Transverse colon (tissue), 4 donors: ENCODE results near the gene RPS2.

Experiments
- POLR2A ChIP-seq: fragments of 450-650 bp; IDR thresholded peaks from one replicate; pipeline ENCODE4 v1.6.1; 2016; ENCODE audit warnings: antibody characterized with exemption, mild to moderate bottlenecking, moderate library complexity
- POLR2AphosphoS5 ChIP-seq, 3 donors: sonication (generic); formaldehyde crosslinking; IDR thresholded peaks; one replicate each; pipeline ENCODE4 v1.6.1; 2016; ENCODE audit warnings: antibody characterized with exemption in 3 of 3
- TF ChIP-seq, protein P1 (sequence below), 5 experiments: fragments of 200-600 bp in 3 of 5; fragments of 450-650 bp in 2 of 5; sonication (generic) in 3 of 5; IDR thresholded peaks; 1 replicate in 2 of 5; 2 replicates in 3 of 5; pipeline ENCODE4 v1.5.1; 2016 to 2017; ENCODE audit warnings: antibody characterized with exemption in 5 of 5, inconsistent platforms in 3 of 5, mild to moderate bottlenecking in 2 of 5, moderate library complexity in 1 of 5

DNA sequence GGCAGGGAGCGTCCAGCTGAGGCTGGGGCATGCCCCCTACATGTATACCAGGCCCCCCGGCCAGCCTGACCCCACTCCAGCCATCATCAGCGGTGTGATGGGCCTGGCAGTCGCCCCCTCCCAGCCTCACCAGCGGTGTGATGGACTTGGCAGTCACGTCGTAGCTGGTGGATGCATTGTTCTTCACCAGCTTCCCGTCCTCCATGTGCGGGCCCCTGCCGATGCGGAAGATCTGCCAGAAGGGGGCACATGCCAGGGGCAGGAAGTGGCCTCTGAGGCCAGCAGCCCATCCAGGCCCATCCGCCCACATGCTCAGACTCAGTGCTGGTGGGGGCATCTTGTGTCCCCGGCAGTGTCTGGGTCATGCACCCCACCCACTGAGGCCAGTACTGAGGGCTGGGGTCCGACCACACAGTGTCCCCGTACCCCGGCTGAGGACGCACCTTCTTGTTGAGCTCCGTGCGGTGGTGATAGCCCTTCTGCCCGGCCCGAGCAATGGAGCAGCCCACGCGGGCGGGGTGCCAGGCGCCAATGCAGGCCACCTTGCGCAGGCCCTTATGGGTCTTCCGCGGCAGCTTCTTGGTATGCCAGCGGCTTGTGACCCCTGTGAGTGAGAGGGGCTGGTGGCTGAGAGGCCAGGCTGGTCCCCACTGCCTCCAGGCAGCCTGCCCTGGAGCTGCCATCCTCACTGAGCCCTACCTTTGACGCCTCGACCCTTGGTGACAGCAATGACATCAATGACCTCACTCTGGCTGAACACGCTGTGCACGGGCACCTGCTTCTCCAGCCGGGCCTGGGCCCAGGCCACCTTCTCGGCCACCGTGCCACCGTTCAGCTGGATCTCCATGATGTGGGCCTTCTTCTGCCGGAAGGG, 17.9 kb downstream of the RPS2 start:
- TF ChIP-seq, protein P1, sequence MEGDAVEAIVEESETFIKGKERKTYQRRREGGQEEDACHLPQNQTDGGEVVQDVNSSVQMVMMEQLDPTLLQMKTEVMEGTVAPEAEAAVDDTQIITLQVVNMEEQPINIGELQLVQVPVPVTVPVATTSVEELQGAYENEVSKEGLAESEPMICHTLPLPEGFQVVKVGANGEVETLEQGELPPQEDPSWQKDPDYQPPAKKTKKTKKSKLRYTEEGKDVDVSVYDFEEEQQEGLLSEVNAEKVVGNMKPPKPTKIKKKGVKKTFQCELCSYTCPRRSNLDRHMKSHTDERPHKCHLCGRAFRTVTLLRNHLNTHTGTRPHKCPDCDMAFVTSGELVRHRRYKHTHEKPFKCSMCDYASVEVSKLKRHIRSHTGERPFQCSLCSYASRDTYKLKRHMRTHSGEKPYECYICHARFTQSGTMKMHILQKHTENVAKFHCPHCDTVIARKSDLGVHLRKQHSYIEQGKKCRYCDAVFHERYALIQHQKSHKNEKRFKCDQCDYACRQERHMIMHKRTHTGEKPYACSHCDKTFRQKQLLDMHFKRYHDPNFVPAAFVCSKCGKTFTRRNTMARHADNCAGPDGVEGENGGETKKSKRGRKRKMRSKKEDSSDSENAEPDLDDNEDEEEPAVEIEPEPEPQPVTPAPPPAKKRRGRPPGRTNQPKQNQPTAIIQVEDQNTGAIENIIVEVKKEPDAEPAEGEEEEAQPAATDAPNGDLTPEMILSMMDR (IDR thresholded peaks at IDR 0.05): no peak
- TF ChIP-seq POLR2A: no peak
- no peak for TF ChIP-seq POLR2AphosphoS5 (IDR thresholded peaks at IDR 0.05)
